Panc1 (cell line): ENCODE measurements around the gene EIF4E3.

Source experiments
- CTCF ChIP-seq: fragments of 450-650 bp; IDR thresholded peaks from 2 replicates; pipeline ENCODE4 v1.5.1; 2017; ENCODE audit warnings: mild to moderate bottlenecking
- REST ChIP-seq, 2 experiments: IDR thresholded peaks; 2 replicates each; pipeline ENCODE4 v1.6.1; 2011 to 2012; ENCODE audit warnings: low read depth in 2 of 2, control low read depth in 1 of 2, low read length in 1 of 2, mild to moderate bottlenecking in 1 of 2, moderate library complexity in 1 of 2; ENCODE audit not compliant: insufficient read depth in 1 of 2
- SIN3A ChIP-seq: IDR thresholded peaks from 2 replicates; pipeline ENCODE4 v1.6.1; 2012; ENCODE audit warnings: low read depth, mild to moderate bottlenecking, low read length, moderate library complexity, borderline replicate concordance; ENCODE audit not compliant: insufficient read depth

GRCh38 chr3:71724171-71724453, 1.1 kb downstream of the EIF4E3 start:
- no peak for TF ChIP-seq CTCF
- TF ChIP-seq SIN3A = no peak
- TF ChIP-seq REST (IDR thresholded peaks at IDR 0.05; ENCODE audit: insufficient read depth in 1 of 2, low read depth in 2 of 2, low read length in 1 of 2) = no peak
